Retina (tissue), 1 donor: Measurements from ENCODE around the gene BAAT.
"Not testable (repeated sequence)": the region's sequence is repeated elsewhere in the genome, so short reads cannot be mapped to it uniquely, and the experiment has no call there.

Experiments
- DNase-seq: peaks from one replicate; pipeline ENCODE4 v3.0.0-alpha.2; 2016

BAAT gene

GRCh38 chr9:101384873-101385536, at the start of gene BAAT:
TSS of gene BAAT (minus strand) at chr9:101385006. CDS start at chr9:101371404, 13,602 bp downstream.
- DNase-seq: not testable (repeated sequence)

GRCh38 chr9:101433229-101433628, 48.4 kb upstream of the BAAT start:
- DNase-seq: no peak

GRCh38 chr9:101432740-101433139, 47.9 kb upstream of the BAAT start:
- no peak for DNase-seq

GRCh38 chr9:101432171-101432570, 47.4 kb upstream of the BAAT start:
- no peak for DNase-seq

GRCh38 chr9:101429736-101430135, 44.9 kb upstream of the BAAT start:
- no peak for DNase-seq

- no peak for DNase-seq
Measured at GRCh38 chr9:101428909-101429308, 44.1 kb upstream of the BAAT start.

GRCh38 chr9:101427957-101428655, 43.3 kb upstream of the BAAT start:
- DNase-seq: no peak

- DNase-seq: no peak
Measured at GRCh38 chr9:101427358-101427757, 42.6 kb upstream of the BAAT start.

GRCh38 chr9:101421653-101422065, 36.9 kb upstream of the BAAT start:
- DNase-seq: no peak

GRCh38 chr9:101419863-101420262, 35.1 kb upstream of the BAAT start:
- DNase-seq: no peak

GRCh38 chr9:101418518-101419430, 34.0 kb upstream of the BAAT start:
- DNase-seq: no peak

GRCh38 chr9:101417977-101418376, 33.2 kb upstream of the BAAT start:
- DNase-seq: no peak

- DNase-seq: no peak
Measured at GRCh38 chr9:101417389-101417788, 32.6 kb upstream of the BAAT start.

GRCh38 chr9:101415578-101415977, 30.8 kb upstream of the BAAT start:
- DNase-seq: no peak

GRCh38 chr9:101414839-101415238, 30.0 kb upstream of the BAAT start:
- no peak for DNase-seq

GRCh38 chr9:101409079-101409477, 24.3 kb upstream of the BAAT start:
- DNase-seq: no peak

- no peak for DNase-seq
Measured at GRCh38 chr9:101408374-101409078, 23.7 kb upstream of the BAAT start.

GRCh38 chr9:101403516-101404285, 18.9 kb upstream of the BAAT start:
- DNase-seq: no peak

GRCh38 chr9:101400120-101400519, 15.3 kb upstream of the BAAT start:
- no peak for DNase-seq

GRCh38 chr9:101399643-101399970, 14.8 kb upstream of the BAAT start:
- DNase-seq: no peak

- no peak for DNase-seq
Measured at GRCh38 chr9:101398930-101399642, 14.3 kb upstream of the BAAT start.
